ENCODE data around the gene ANKRD6.

Gene ANKRD6

GRCh38 chr6:89681983-89682564 lies 249.1 kb downstream of the ANKRD6 start:
- Mint-ChIP-seq H3K36me3 (ENCODE audit: low read depth) (peaks cover 64% of the 10 kb centered on the region), H3K9me3 (no peaks in the 10 kb centered on the region), H3K4me1 (no peaks in the 10 kb centered on the region), H3K4me3 (no peak overlapping the region), H3K27ac (no peak overlapping the region), H3K27me3 (ENCODE audit: low read depth) (no peaks in the 10 kb centered on the region)
- no peak for TF ChIP-seq CTCF (IDR thresholded peaks at IDR 0.05; ENCODE audit: unreplicated experiment in 3 of 3)

GRCh38 chr6:89682991-89683390 lies 250.0 kb downstream of the ANKRD6 start:
- H3K27me3 Mint-ChIP-seq (ENCODE audit: low read depth), result no peaks in the 10 kb centered on the region
- no peaks in the 10 kb centered on the region for H3K9me3 Mint-ChIP-seq
- H3K4me3 Mint-ChIP-seq, result no peak overlapping the region
- H3K36me3 Mint-ChIP-seq (ENCODE audit: low read depth), result peaks cover 67% of the 10 kb centered on the region
- TF ChIP-seq CTCF (IDR thresholded peaks at IDR 0.05; ENCODE audit: unreplicated experiment in 3 of 3), result no peak
- H3K27ac Mint-ChIP-seq, result no peak overlapping the region
- H3K4me1 Mint-ChIP-seq, result no peaks in the 10 kb centered on the region

All from nephron (organoid).